Spleen (tissue), 11 donors: Measurements from ENCODE around the gene EBNA1BP2. TPM values are rescaled to one million over a fixed set of nuclear protein-coding genes. Genes with fewer than 3 reads are reported as not detected.

Experiments
- DNase-seq: peaks from one replicate; pipeline ENCODE4 v3.0.0-alpha.2; 2020
- H3K27ac ChIP-seq, 8 donors: fragments of 200-600 bp; sonication (generic) in 7 of 8; 1 replicate in 4 of 8; 2 replicates in 4 of 8; pipeline versions ENCODE4 v1.5.0 to v1.8.0; 2016 to 2021; ENCODE audit warnings: inconsistent platforms in 4 of 8, mild to moderate bottlenecking in 4 of 8, moderate library complexity in 1 of 8
- H3K27me3 ChIP-seq, 7 donors: fragments of 200-600 bp; sonication (generic) in 6 of 7; replicated peaks in 1 of 7; 1 replicate in 4 of 7; 2 replicates in 3 of 7; pipeline versions ENCODE4 v1.5.0 to v1.8.0; 2016 to 2021; ENCODE audit warnings: inconsistent platforms in 3 of 7, mild to moderate bottlenecking in 1 of 7
- H3K36me3 ChIP-seq, 6 donors: fragments of 200-600 bp; sonication (generic) in 5 of 6; 1 replicate in 4 of 6; 2 replicates in 2 of 6; pipeline versions ENCODE4 v1.5.0 to v1.8.0; 2016 to 2021; ENCODE audit warnings: inconsistent platforms in 2 of 6
- H3K4me1 ChIP-seq, 6 donors: fragments of 200-600 bp; sonication (generic) in 5 of 6; 1 replicate in 3 of 6; 2 replicates in 3 of 6; pipeline versions ENCODE4 v1.5.0 to v1.8.0; 2016 to 2021; ENCODE audit warnings: inconsistent platforms in 3 of 6
- H3K4me3 ChIP-seq, 8 donors: fragments of 200-600 bp; sonication (generic) in 7 of 8; 1 replicate in 4 of 8; 2 replicates in 4 of 8; pipeline versions ENCODE4 v1.5.0 to v1.8.0; 2016 to 2021; ENCODE audit warnings: inconsistent platforms in 4 of 8, mild to moderate bottlenecking in 4 of 8, moderate library complexity in 2 of 8
- H3K9me3 ChIP-seq, 8 donors: fragments of 200-600 bp; sonication (generic) in 7 of 8; 1 replicate in 4 of 8; 2 replicates in 4 of 8; pipeline versions ENCODE4 v1.5.0 to v1.8.0; 2016 to 2021; ENCODE audit warnings: inconsistent platforms in 4 of 8
- POLR2A ChIP-seq, 3 donors: fragments of 450-650 bp; IDR thresholded peaks; one replicate each; pipeline ENCODE4 v1.5.1; 2017; ENCODE audit warnings: antibody characterized with exemption in 3 of 3, mild to moderate bottlenecking in 1 of 3
- POLR2AphosphoS5 ChIP-seq, 3 donors: sonication (generic); formaldehyde crosslinking; IDR thresholded peaks; one replicate each; pipeline ENCODE4 v1.5.1; 2017; ENCODE audit warnings: antibody characterized with exemption in 3 of 3
- WGBS, 5 donors: extraction: QIAGEN DNeasy Blood & Tissue Kit in 3 of 5; methylation state at CpG; one replicate each; pipeline versions ENCODE4 v1.1.5 to v1.1.7; 2013 to 2018; 5-methylcytosine and 5-hydroxymethylcytosine counted together
- intact Hi-C: fragments of 100-400 bp; cut with DNase I; formaldehyde crosslinking; loops from one replicate; pipeline ENCODE4 v1.15.0; 2023; ENCODE audit warnings: low total_unique reads
- polyA plus RNA-seq, 3 donors: library from polyadenylated mRNA; stranded (reverse); fragments of 200-250 nt; gene quantifications; one replicate each; pipeline ENCODE4 v1.2.1, GENCODE V29; 2013
- total RNA-seq, 7 donors: library from RNA; depleted of rRNA in 3 of 7; stranded (reverse); fragments of >200 nt in 3 of 7; fragmentation: NEBNext Ultra II Directional in 4 of 7; extraction: Animal tissue kit (Norgen Biotek cat#: 25700) in 4 of 7; gene quantifications; one replicate each; pipeline versions ENCODE4 v1.1.0 to v1.2.1, GENCODE V29; 2016 to 2021
- TF ChIP-seq, protein P1 (sequence below), 11 experiments: fragments of 200-600 bp in 7 of 11; fragments of 450-650 bp in 4 of 11; sonication (generic) in 4 of 11; IDR thresholded peaks in 8 of 11; conservative IDR thresholded peaks in 3 of 11; 1 replicate in 7 of 11; 2 replicates in 4 of 11; pipeline versions ENCODE4 v1.4.0 to v1.8.0; 2016 to 2021; ENCODE audit warnings: antibody characterized with exemption in 11 of 11, inconsistent platforms in 4 of 11, mild to moderate bottlenecking in 1 of 11
- donor health status: healthy with polysubstance abuse.
- donor health status: DM: no; HTN: no; CAD: no; lungs with moderate emphysema.
- donor health status: DM: no; HTN: no; CAD: no.
- donor health status: Bipolar disorder and iron deficiency.
- donor health status: healthy.
- donor health status: DM: no; HTN: no; CAD: no.
- donor health status: DM: yes; HTN: yes; CAD: no.

Gene EBNA1BP2
- total and polyA plus RNA-seq, 10 donors: 22.7 to 49.7 (median 33.1) TPM

DNA sequence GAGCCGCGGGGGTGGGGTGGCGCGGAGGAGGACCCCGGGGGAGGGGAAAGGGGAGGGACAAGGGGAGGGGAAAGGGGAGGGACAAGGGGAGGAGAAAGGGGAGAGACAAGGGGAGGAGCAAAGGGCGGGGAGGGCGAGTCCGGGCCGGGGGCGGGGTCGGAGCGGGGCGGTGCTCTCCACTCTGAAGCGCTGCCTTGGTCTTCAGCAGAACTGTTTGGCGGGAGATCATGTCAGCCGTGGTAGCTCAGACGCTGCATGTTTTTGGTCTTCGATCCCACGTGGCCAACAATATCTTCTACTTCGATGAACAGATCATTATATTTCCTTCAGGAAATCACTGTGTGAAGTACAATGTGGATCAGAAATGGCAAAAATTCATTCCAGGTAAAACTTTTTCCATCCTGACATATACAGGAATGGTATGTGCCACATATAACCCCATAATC is 460 bp upstream of the EBNA1BP2 start:
- intact Hi-C loops: no loop called here

DNA sequence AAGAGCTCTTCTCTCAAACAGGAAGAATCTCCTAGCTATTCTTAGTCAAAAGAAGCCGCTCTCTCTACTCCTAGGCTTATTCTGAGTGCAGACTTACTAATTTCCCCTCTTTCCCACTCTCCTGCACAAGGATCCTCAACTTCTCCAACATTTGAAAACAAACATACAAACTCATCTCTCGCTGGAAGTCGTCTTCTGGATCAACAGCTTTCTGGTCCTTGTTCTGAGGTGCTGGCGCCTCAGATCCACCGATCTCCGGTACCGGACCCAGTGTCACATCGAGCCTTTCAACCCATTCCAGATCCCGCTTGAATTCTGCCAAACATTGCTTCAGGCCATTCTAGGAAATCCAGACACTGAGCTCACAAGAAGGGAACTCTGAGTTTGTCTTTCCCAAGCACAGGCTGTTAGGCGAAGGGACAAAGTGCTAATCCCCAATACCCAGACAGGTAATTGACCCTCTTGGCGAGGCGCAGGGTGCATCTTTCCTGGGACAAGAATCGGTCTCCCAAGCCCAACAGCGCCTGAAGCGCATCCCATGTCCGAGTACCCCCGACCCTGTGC is 696 bp downstream of the EBNA1BP2 start:
- H3K4me1 ChIP-seq: peaks cover 4 to 28% (median 22%) of the 10 kb centered on the region in 6 donors
- WGBS, 5 donors: 25 to 41% (median 28%) methylated on average over 13 to 17 of the region's 17 CpGs

More for the DNA sequence above, 460 bp upstream of the EBNA1BP2 start:
- no peaks in the 10 kb centered on the region for H3K9me3 ChIP-seq
- peak overlapping the region in 4 of 8 donors; percentile 53 to 81 (median 73) for H3K27ac ChIP-seq
- H3K36me3 ChIP-seq: peaks cover 0 to 33% (median 30%) of the 10 kb centered on the region in 6 donors
- TF ChIP-seq POLR2A (IDR thresholded peaks at IDR 0.05): peak in 1 of 3 donors; percentile 24
- TF ChIP-seq, protein P1, sequence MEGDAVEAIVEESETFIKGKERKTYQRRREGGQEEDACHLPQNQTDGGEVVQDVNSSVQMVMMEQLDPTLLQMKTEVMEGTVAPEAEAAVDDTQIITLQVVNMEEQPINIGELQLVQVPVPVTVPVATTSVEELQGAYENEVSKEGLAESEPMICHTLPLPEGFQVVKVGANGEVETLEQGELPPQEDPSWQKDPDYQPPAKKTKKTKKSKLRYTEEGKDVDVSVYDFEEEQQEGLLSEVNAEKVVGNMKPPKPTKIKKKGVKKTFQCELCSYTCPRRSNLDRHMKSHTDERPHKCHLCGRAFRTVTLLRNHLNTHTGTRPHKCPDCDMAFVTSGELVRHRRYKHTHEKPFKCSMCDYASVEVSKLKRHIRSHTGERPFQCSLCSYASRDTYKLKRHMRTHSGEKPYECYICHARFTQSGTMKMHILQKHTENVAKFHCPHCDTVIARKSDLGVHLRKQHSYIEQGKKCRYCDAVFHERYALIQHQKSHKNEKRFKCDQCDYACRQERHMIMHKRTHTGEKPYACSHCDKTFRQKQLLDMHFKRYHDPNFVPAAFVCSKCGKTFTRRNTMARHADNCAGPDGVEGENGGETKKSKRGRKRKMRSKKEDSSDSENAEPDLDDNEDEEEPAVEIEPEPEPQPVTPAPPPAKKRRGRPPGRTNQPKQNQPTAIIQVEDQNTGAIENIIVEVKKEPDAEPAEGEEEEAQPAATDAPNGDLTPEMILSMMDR (IDR thresholded peaks at IDR 0.05 in 8 of 11, conservative IDR thresholded peaks at IDR 0.05 in 3 of 11): no peak
- TF ChIP-seq POLR2AphosphoS5 (IDR thresholded peaks at IDR 0.05): peak in 2 of 3 donors; percentile 54 to 55
- WGBS, 5 donors: 1 to 4% (median 2%) methylated on average over 17 to 20 of the region's 20 CpGs
- peaks cover 0 to 31% (median 4%) of the 10 kb centered on the region in 7 donors for H3K27me3 ChIP-seq
- DNase-seq: peak; percentile 93
- peak overlapping the region; percentile 92 to 100 (median 98) for H3K4me3 ChIP-seq
- H3K4me1 ChIP-seq: peaks cover 4 to 28% (median 22%) of the 10 kb centered on the region in 6 donors

DNA sequence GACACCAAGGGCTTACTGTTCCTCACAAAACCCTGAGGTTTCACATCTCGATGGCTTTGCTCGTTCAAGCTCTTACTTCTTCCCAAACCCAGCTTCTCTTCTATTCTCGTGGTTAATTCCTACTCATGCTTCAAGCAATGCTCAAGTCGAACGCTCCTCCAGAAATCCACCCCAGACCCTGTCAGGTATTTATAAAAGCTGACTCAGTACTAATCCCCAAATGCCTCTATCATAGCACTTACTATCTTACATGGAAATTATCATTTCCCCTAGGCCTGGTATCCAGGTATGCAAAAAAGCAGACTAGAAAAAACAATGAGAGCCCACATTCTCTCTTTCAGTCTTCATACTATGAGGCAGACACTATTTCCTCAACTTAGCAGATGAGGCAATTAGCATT is 6.3 kb downstream of the EBNA1BP2 start:
- H3K9me3 ChIP-seq: no peaks in the 10 kb centered on the region
- no peak for DNase-seq
- WGBS, 5 donors: 93 to 98% (median 95%) methylated on average over 5 of the region's 5 CpGs

More for the DNA sequence above, 696 bp downstream of the EBNA1BP2 start:
- Histone ChIP-seq H3K9me3 (no peaks in the 10 kb centered on the region), H3K4me3 (peak overlapping the region; percentile 92 to 100 (median 98)), H3K36me3 (peaks cover 0 to 44% (median 39%) of the 10 kb centered on the region in 6 donors), H3K27me3 (peaks cover 0 to 20% (median 0%) of the 10 kb centered on the region in 7 donors), H3K27ac (peak overlapping the region in 4 of 8 donors; percentile 53 to 81 (median 73))
- TF ChIP-seq POLR2A (IDR thresholded peaks at IDR 0.05): no peak
- intact Hi-C loops: no loop called here
- no peak for DNase-seq

DNA sequence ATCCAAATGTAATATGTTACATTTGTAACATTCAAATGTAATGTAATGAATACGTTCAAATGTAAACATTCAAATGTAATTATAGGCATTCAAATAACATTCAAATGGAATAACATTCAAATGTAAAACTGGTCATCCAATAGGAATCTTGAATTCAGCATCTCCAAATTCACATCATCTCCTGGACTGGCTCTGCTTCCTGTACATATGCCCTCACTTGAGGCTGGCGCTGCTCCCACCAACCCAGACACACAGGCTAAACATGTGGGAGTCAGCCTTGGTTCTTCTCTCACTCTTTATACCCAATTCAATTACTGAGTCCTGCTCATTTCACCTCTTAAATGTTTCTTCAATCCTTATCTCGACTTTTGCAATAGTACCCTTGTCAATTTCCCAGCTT is 6.9 kb downstream of the EBNA1BP2 start:
- H3K27ac ChIP-seq: no peak overlapping the region
- H3K27me3 ChIP-seq: no peaks in the 10 kb centered on the region
- H3K9me3 ChIP-seq: no peaks in the 10 kb centered on the region
- intact Hi-C loops: no loop called here
- peaks cover 4 to 79% (median 64%) of the 10 kb centered on the region in 6 donors for H3K36me3 ChIP-seq
- WGBS, 5 donors: 89 to 99% (median 93%) methylated on average over 3 of the region's 3 CpGs
- no peak for DNase-seq
- H3K4me1 ChIP-seq: peaks cover 0 to 4% (median 1%) of the 10 kb centered on the region in 6 donors
- H3K4me3 ChIP-seq: no peak overlapping the region
- TF ChIP-seq POLR2A (IDR thresholded peaks at IDR 0.05): no peak

More for the DNA sequence above, 6.3 kb downstream of the EBNA1BP2 start:
- H3K27me3 ChIP-seq: no peaks in the 10 kb centered on the region
- H3K4me1 ChIP-seq: peaks cover 0 to 10% (median 7%) of the 10 kb centered on the region in 6 donors
- no peak overlapping the region for H3K27ac ChIP-seq
- TF ChIP-seq POLR2A (IDR thresholded peaks at IDR 0.05) (no peak), POLR2AphosphoS5 (IDR thresholded peaks at IDR 0.05) (no peak)
- TF ChIP-seq, protein P1 (IDR thresholded peaks at IDR 0.05 in 8 of 11, conservative IDR thresholded peaks at IDR 0.05 in 3 of 11): no peak
- H3K36me3 ChIP-seq: peaks cover 4 to 85% (median 68%) of the 10 kb centered on the region in 6 donors
- intact Hi-C loops: no loop called here
- no peak overlapping the region for H3K4me3 ChIP-seq

DNA sequence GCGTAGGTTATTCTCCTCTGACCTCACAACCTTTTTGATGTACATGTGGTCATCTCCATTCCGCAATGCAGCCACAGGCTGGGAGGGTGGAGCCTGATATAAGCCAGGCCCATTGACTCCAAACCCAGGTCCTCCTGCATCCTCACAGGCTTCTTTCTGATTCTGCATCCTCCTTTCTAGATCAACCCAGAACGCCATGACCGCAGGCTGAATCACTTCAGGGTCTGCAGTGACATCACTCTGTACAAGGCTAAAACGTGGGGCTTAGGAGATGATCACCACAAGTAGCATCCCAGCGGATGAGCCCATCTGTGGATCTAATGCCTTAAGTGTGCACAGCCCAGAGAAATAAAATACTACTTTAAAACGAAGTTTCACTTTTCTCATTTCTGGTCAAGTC is 16.1 kb downstream of the EBNA1BP2 start:
- Histone ChIP-seq H3K27me3 (peaks cover 0 to 23% (median 0%) of the 10 kb centered on the region in 7 donors), H3K4me1 (no peaks in the 10 kb centered on the region), H3K4me3 (no peak overlapping the region), H3K27ac (no peak overlapping the region), H3K36me3 (no peaks in the 10 kb centered on the region), H3K9me3 (no peaks in the 10 kb centered on the region)
- TF ChIP-seq, protein P1 (IDR thresholded peaks at IDR 0.05 in 8 of 11, conservative IDR thresholded peaks at IDR 0.05 in 3 of 11): no peak
- TF ChIP-seq POLR2A (IDR thresholded peaks at IDR 0.05) (no peak), POLR2AphosphoS5 (IDR thresholded peaks at IDR 0.05) (no peak)
- DNase-seq: no peak
- WGBS, 5 donors: 81 to 86% (median 86%) methylated on average over 7 of the region's 7 CpGs
- intact Hi-C loops: no loop called here
